Trophoblast cell (in vitro differentiated cells and primary cell): ENCODE data around the gene EXOC5.

ENCODE experiments used
- DNase-seq, 2 donors: peaks; one replicate each; pipeline ENCODE4 v3.0.0-alpha.2; 2016
- H2AFZ ChIP-seq: 2 replicates; pipeline ENCODE4 v1.6.1; 2013; ENCODE audit warnings: low read length, moderate library complexity, mild to moderate bottlenecking; ENCODE audit not compliant: insufficient read depth, poor library complexity
- H2AK5ac ChIP-seq: 2 replicates; pipeline ENCODE4 v1.6.1; 2013; ENCODE audit warnings: mild to moderate bottlenecking, low read length
- H2BK120ac ChIP-seq: 2 replicates; pipeline ENCODE4 v1.6.1; 2013; ENCODE audit warnings: low read length, mild to moderate bottlenecking, moderate library complexity; ENCODE audit not compliant: insufficient read depth, poor library complexity
- H2BK12ac ChIP-seq: 2 replicates; pipeline ENCODE4 v1.6.1; 2013; ENCODE audit warnings: mild to moderate bottlenecking, low read length, moderate library complexity
- H2BK5ac ChIP-seq: 2 replicates; pipeline ENCODE4 v1.6.1; 2013; ENCODE audit warnings: low read length, low read depth, moderate library complexity, mild to moderate bottlenecking; ENCODE audit not compliant: poor library complexity
- H3K14ac ChIP-seq: 2 replicates; pipeline ENCODE4 v1.6.1; 2013; ENCODE audit warnings: mild to moderate bottlenecking, low read length
- H3K18ac ChIP-seq: 2 replicates; pipeline ENCODE4 v1.6.1; 2013; ENCODE audit warnings: mild to moderate bottlenecking, low read length
- H3K23ac ChIP-seq: 2 replicates; pipeline ENCODE4 v1.6.1; 2013; ENCODE audit warnings: low read length
- H3K27ac ChIP-seq: 2 replicates; pipeline ENCODE4 v1.5.1; 2013; ENCODE audit warnings: low read depth, mild to moderate bottlenecking, inconsistent platforms, low read length, moderate library complexity
- H3K27me3 ChIP-seq: 2 replicates; pipeline ENCODE4 v1.6.1; 2013; ENCODE audit warnings: inconsistent platforms, mild to moderate bottlenecking, low read length, moderate library complexity; ENCODE audit not compliant: insufficient read depth
- H3K36me3 ChIP-seq, 2 experiments: 1 replicate in 1 of 2; 2 replicates in 1 of 2; pipeline ENCODE4 v1.6.1; 2013; ENCODE audit warnings: low read length in 2 of 2, mild to moderate bottlenecking in 2 of 2, moderate library complexity in 1 of 2; ENCODE audit not compliant: insufficient read depth in 2 of 2, control insufficient read depth in 1 of 2
- H3K4ac ChIP-seq: 2 replicates; pipeline ENCODE4 v1.6.1; 2013; ENCODE audit warnings: low read depth, mild to moderate bottlenecking, low read length, moderate library complexity
- H3K4me1 ChIP-seq, 2 experiments: 1 replicate in 1 of 2; 2 replicates in 1 of 2; pipeline ENCODE4 v1.6.1; 2013; ENCODE audit warnings: low read length in 2 of 2, mild to moderate bottlenecking in 2 of 2, moderate library complexity in 1 of 2; ENCODE audit not compliant: insufficient read depth in 2 of 2, control insufficient read depth in 1 of 2
- H3K4me2 ChIP-seq: 2 replicates; pipeline ENCODE4 v1.6.1; 2013; ENCODE audit warnings: inconsistent platforms, mild to moderate bottlenecking, low read length, moderate library complexity
- H3K4me3 ChIP-seq: 2 replicates; pipeline ENCODE4 v1.5.1; 2013; ENCODE audit warnings: mild to moderate bottlenecking, low read depth, low read length, inconsistent platforms
- H3K79me1 ChIP-seq: one replicate; pipeline ENCODE4 v1.6.1; 2013; ENCODE audit warnings: low read length
- H3K79me2 ChIP-seq: 2 replicates; pipeline ENCODE4 v1.6.1; 2013; ENCODE audit warnings: low read length, mild to moderate bottlenecking; ENCODE audit not compliant: control insufficient read depth, insufficient read depth, poor library complexity
- H3K9ac ChIP-seq: 2 replicates; pipeline ENCODE4 v1.6.1; 2013; ENCODE audit warnings: mild to moderate bottlenecking, low read length
- H3K9me3 ChIP-seq: 2 replicates; pipeline ENCODE4 v1.6.1; 2013; ENCODE audit warnings: low read depth, mild to moderate bottlenecking, control low read depth, inconsistent platforms, low read length; ENCODE audit not compliant: insufficient read depth
- H4K12ac ChIP-seq: 2 replicates; pipeline ENCODE4 v1.6.1; 2013; ENCODE audit warnings: low read depth, mild to moderate bottlenecking, low read length, moderate library complexity
- H4K8ac ChIP-seq: 2 replicates; pipeline ENCODE4 v1.6.1; 2013; ENCODE audit warnings: low read depth, mild to moderate bottlenecking, low read length, moderate library complexity
- H4K91ac ChIP-seq: one replicate; pipeline ENCODE4 v1.6.1; 2013; ENCODE audit warnings: low read depth, mild to moderate bottlenecking, low read length, moderate library complexity
- WGBS: extraction: QIAGEN DNeasy Blood & Tissue Kit; methylation state at CpG from one replicate; pipeline ENCODE4 v1.1.7; 2013; ENCODE audit warnings: missing lambda C conversion rate; ENCODE audit not compliant: insufficient read length, insufficient coverage; ENCODE audit errors: extremely low coverage; 5-methylcytosine and 5-hydroxymethylcytosine counted together

The EXOC5 gene

DNA sequence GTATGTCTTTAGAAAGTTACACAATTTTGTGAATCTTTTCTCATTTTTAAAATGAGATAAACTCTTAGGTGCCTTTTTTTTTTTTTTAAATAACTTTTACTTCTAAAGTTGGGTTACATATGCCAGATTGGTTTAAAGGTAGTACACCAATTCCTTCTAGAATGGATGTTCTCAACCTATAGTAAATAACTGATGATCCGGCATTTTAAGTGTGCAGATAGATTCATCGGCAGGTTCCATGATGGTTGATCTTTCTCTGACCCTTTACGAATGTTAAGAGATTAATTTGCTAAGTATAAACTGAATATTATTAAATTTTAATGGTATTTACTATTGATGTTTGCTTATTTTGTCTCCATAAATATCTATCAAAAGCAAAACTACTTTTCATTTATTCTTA lies 8.4 kb upstream of the EXOC5 start:
- no CpG with 5 or more reads among the region's 3 CpGs for WGBS
- no peaks in the 10 kb centered on the region for H3K27me3 ChIP-seq
- H3K79me2 ChIP-seq = no peaks in the 10 kb centered on the region
- no peak overlapping the region for H2BK120ac ChIP-seq
- no peak overlapping the region for H3K4ac ChIP-seq
- no peak overlapping the region for H3K27ac ChIP-seq
- H3K4me1 ChIP-seq = no peaks in the 10 kb centered on the region
- no peak overlapping the region for H3K4me2 ChIP-seq
- H3K4me3 ChIP-seq = no peak overlapping the region
- H3K36me3 ChIP-seq = peaks cover 6 to 12% of the 10 kb centered on the region in 2 experiments
- H2BK5ac ChIP-seq = no peak overlapping the region
- no peaks in the 10 kb centered on the region for H3K9me3 ChIP-seq
- no peak for DNase-seq
- H3K23ac ChIP-seq = no peak overlapping the region
- H3K14ac ChIP-seq = no peak overlapping the region
- no peak overlapping the region for H2AK5ac ChIP-seq
- H4K12ac ChIP-seq = no peak overlapping the region
- H4K91ac ChIP-seq = no peak overlapping the region
- H3K18ac ChIP-seq = no peak overlapping the region
- no peaks in the 10 kb centered on the region for H3K79me1 ChIP-seq
- no peak overlapping the region for H4K8ac ChIP-seq
- H2AFZ ChIP-seq = no peak overlapping the region
- H3K9ac ChIP-seq = no peak overlapping the region
- no peak overlapping the region for H2BK12ac ChIP-seq

DNA sequence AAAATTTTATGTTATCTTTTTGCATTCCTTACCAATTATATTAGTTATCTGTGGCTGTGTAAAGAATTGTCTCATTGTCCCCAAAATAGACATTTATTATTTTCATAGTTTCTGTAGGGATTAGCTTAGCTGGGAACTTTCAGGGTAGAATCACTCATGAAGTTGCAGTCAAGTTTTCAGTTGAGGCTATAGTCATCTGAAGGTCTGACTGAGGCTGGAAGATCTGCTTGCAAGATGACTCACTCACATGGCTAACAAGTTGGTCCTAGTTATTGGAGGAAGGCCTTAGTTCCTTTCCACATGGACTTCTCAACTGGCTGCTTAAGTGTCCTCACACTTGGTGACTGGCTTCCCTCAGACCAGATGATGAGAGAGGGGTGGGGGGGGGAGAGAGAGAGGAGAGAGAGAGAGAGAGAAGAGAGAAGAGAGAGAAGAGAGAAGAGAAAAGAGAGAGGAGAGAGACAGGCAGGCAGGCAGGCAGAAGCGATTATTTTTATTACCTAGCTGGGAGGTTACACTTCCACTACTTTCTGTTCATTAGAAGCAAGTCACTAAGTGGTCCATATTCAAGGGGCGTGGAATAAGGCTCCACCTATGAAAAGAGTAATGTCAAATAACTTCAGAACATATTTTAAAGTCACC lies 6.4 kb upstream of the EXOC5 start:
- Histone ChIP-seq H4K12ac (no peak overlapping the region), H3K36me3 (peaks cover 3 to 7% of the 10 kb centered on the region in 2 experiments), H3K4me1 (peaks cover 2% of the 10 kb centered on the region in 2 experiments), H3K4me3 (no peak overlapping the region), H3K23ac (no peak overlapping the region), H3K14ac (no peak overlapping the region), H3K9me3 (no peaks in the 10 kb centered on the region), H3K4ac (no peak overlapping the region), H4K8ac (no peak overlapping the region), H3K18ac (no peak overlapping the region), H3K79me2 (peaks cover 2% of the 10 kb centered on the region), H2BK120ac (no peak overlapping the region), H3K4me2 (no peak overlapping the region), H3K79me1 (no peaks in the 10 kb centered on the region), H2AFZ (no peak overlapping the region), H2BK12ac (no peak overlapping the region), H2AK5ac (no peak overlapping the region), H3K9ac (no peak overlapping the region), H3K27me3 (no peaks in the 10 kb centered on the region), H2BK5ac (no peak overlapping the region), H4K91ac (no peak overlapping the region), H3K27ac (no peak overlapping the region)
- no CpG with 5 or more reads among the region's 2 CpGs for WGBS
- DNase-seq = no peak

DNA sequence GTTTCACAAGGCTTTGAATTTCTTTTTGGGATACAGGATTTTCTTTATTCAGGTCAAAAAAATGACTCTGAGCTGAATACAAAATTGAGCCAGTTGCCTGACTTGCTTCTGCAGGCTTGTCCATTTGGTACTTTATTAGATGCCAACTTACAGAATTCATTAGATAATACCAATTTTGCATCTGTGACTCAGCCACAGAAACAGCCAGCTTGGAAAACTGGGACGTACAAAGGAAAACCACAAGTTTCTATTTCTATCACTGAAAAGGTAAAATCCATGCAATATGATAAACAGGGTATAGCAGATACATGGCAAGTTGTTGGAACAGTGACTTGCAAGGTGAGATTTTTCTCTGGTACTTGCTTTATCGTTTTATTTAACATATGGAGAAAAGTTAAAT lies 5.8 kb upstream of the EXOC5 start:
- no CpG with 5 or more reads among the region's 2 CpGs for WGBS

DNA sequence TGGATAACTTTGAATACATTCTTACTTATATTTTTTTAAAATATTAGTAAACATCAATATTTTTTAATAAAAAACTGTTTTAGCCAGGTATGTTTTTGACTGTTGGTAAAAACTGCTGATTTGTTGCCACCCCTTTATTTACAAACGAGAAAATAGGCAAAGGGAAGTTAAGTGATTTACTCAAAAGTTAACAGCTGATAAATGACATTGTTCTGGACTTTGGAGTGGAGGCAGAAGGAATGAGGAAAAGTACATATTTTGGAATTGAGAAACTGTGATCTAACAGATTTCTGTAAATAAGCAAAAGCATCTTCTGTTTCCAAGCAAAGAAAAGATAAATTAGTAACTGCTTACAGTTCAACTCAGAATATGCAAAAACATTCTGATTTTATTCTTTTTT lies 4.5 kb upstream of the EXOC5 start:
- Histone ChIP-seq H3K18ac (no peak overlapping the region), H2BK5ac (no peak overlapping the region), H3K14ac (no peak overlapping the region), H3K9ac (no peak overlapping the region), H2BK120ac (no peak overlapping the region), H3K79me1 (peaks cover 10% of the 10 kb centered on the region), H3K4ac (peak overlapping the region; percentile 62), H2AFZ (no peak overlapping the region), H3K27me3 (no peaks in the 10 kb centered on the region), H2AK5ac (no peak overlapping the region), H3K79me2 (peaks cover 13% of the 10 kb centered on the region), H3K36me3 (peaks cover 3 to 7% of the 10 kb centered on the region in 2 experiments), H4K8ac (no peak overlapping the region), H4K91ac (no peak overlapping the region), H3K4me3 (no peak overlapping the region), H2BK12ac (no peak overlapping the region), H3K4me2 (no peak overlapping the region), H3K9me3 (no peaks in the 10 kb centered on the region), H3K23ac (no peak overlapping the region), H3K4me1 (peaks cover 2% of the 10 kb centered on the region in 2 experiments), H4K12ac (no peak overlapping the region), H3K27ac (no peak overlapping the region)
- peak in 1 of 2 donors; percentile 43 for DNase-seq
- WGBS = no CpG with 5 or more reads among the region's 1 CpG

More for the DNA sequence above, 5.8 kb upstream of the EXOC5 start:
- Histone ChIP-seq H3K4me2 (no peak overlapping the region), H3K79me2 (peaks cover 4% of the 10 kb centered on the region), H3K9ac (no peak overlapping the region), H3K23ac (no peak overlapping the region), H3K14ac (no peak overlapping the region), H2BK12ac (no peak overlapping the region), H4K8ac (no peak overlapping the region), H3K27me3 (no peaks in the 10 kb centered on the region), H3K27ac (no peak overlapping the region), H3K4ac (no peak overlapping the region), H3K36me3 (peaks cover 3 to 7% of the 10 kb centered on the region in 2 experiments), H2AFZ (no peak overlapping the region), H3K9me3 (no peaks in the 10 kb centered on the region), H3K4me1 (peaks cover 2% of the 10 kb centered on the region in 2 experiments), H3K18ac (no peak overlapping the region), H3K4me3 (no peak overlapping the region), H2BK5ac (no peak overlapping the region), H4K91ac (no peak overlapping the region), H2BK120ac (no peak overlapping the region), H2AK5ac (no peak overlapping the region), H4K12ac (no peak overlapping the region), H3K79me1 (no peaks in the 10 kb centered on the region)
- DNase-seq = no peak
